ENCODE measurements around the gene DYNLT1.

DNA sequence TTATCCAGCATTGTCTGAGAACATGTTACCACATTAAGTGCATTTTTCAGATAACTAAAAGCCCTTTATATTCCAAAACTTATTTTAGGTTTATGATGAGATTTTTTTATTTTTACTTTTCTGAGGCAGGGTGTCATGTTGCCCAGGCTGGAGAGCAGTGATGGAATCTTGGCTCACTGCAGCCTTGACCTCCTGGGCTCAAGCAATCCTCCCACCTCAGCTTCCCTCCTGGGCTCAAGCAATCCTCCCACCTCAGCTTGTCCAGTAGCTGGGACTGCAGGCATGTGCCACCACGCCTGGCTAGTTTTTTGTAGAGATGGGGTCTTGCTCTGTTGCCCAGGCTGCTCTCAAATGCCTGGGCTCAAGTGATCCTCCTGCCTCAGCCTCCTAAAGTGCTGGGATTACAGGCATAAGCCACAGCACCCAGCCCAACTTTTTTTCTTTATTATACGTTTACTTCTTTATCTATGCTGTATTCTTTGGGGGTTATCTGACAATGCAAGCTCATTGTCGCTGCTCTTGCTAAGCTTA, 6.2 kb downstream of the DYNLT1 start:
- TF ChIP-seq, protein P1, sequence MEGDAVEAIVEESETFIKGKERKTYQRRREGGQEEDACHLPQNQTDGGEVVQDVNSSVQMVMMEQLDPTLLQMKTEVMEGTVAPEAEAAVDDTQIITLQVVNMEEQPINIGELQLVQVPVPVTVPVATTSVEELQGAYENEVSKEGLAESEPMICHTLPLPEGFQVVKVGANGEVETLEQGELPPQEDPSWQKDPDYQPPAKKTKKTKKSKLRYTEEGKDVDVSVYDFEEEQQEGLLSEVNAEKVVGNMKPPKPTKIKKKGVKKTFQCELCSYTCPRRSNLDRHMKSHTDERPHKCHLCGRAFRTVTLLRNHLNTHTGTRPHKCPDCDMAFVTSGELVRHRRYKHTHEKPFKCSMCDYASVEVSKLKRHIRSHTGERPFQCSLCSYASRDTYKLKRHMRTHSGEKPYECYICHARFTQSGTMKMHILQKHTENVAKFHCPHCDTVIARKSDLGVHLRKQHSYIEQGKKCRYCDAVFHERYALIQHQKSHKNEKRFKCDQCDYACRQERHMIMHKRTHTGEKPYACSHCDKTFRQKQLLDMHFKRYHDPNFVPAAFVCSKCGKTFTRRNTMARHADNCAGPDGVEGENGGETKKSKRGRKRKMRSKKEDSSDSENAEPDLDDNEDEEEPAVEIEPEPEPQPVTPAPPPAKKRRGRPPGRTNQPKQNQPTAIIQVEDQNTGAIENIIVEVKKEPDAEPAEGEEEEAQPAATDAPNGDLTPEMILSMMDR (conservative IDR thresholded peaks at IDR 0.05): no peak
- no peak for TF ChIP-seq EZH2 (IDR thresholded peaks at IDR 0.05; ENCODE audit: low read depth)

All from PC-9 (cell line).